SK-N-MC (cell line): Measurements from ENCODE around the gene LCE1F.

Experiments
- EZH2 ChIP-seq: fragments of 200-600 bp; sonication (generic); IDR thresholded peaks from one replicate; pipeline ENCODE4 v1.6.1; 2017; ENCODE audit warnings: antibody characterized with exemption
- POLR2AphosphoS5 ChIP-seq: IDR thresholded peaks from 2 replicates; pipeline ENCODE4 v1.6.1; 2012; ENCODE audit warnings: mild to moderate bottlenecking, low read depth, low read length, borderline replicate concordance

DNA sequence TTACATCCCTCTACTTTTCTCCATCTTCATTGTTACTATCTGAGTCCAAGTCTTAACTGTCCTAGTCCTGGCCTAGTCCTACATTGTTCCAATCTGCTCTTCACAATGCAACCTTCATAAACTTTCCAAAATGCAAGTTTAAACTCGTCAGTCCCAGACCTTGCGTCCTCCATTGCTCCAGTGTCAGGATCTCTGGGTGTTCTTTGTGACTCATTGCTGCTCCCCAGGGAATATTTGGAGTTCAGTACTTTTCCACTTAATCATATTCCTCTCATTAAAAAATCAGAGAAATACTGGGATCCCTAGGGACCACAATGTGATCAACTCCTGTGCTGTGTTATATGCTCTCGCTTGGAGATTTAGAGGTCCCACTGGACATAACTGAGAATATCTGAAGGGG, 35.1 kb upstream of the LCE1F start:
- TF ChIP-seq POLR2AphosphoS5 (no peak), EZH2 (no peak)
